Vagina (tissue), 2 donors: ENCODE data around the gene NPS. TPM values are rescaled to one million over a fixed set of nuclear protein-coding genes. Genes with fewer than 3 reads are reported as not detected.

ENCODE experiments used
- DNase-seq, 2 donors: peaks; one replicate each; pipeline ENCODE4 v3.0.0-alpha.2; 2017; ENCODE audit errors: extremely low spot score in 2 of 2
- H3K27ac ChIP-seq: fragments of 200-600 bp; sonication (generic); one replicate; pipeline ENCODE4 v1.5.1; 2019
- H3K27me3 ChIP-seq: fragments of 200-600 bp; sonication (generic); one replicate; pipeline ENCODE4 v1.5.1; 2019
- H3K36me3 ChIP-seq, 2 donors: fragments of 200-600 bp; sonication (generic); one replicate each; pipeline ENCODE4 v1.5.1; 2017 to 2019
- H3K4me1 ChIP-seq: fragments of 200-600 bp; sonication (generic); one replicate; pipeline ENCODE4 v1.5.1; 2019
- H3K4me3 ChIP-seq, 2 donors: fragments of 200-600 bp; sonication (generic); 1 replicate in 1 of 2; 2 replicates in 1 of 2; pipeline ENCODE4 v1.5.1; 2016 to 2019
- H3K9me3 ChIP-seq: fragments of 200-600 bp; sonication (generic); one replicate; pipeline ENCODE4 v1.5.1; 2019
- CTCF ChIP-seq, 3 experiments: fragments of 450-650 bp in 2 of 3; fragments of 200-600 bp in 1 of 3; sonication (generic) in 1 of 3; IDR thresholded peaks; one replicate each; pipeline ENCODE4 v1.5.1; 2017 to 2019; ENCODE audit warnings: antibody characterized with exemption in 3 of 3, mild to moderate bottlenecking in 2 of 3, moderate library complexity in 2 of 3
- POLR2A ChIP-seq, 2 donors: fragments of 450-650 bp; IDR thresholded peaks; one replicate each; pipeline ENCODE4 v1.6.1; 2017; ENCODE audit warnings: antibody characterized with exemption in 2 of 2, mild to moderate bottlenecking in 2 of 2, moderate library complexity in 2 of 2
- POLR2AphosphoS5 ChIP-seq, 2 donors: sonication (generic); formaldehyde crosslinking; IDR thresholded peaks; one replicate each; pipeline ENCODE4 v1.9.0; 2017; ENCODE audit warnings: antibody characterized with exemption in 2 of 2, mild to moderate bottlenecking in 2 of 2, low read depth in 1 of 2; ENCODE audit not compliant: insufficient read depth in 1 of 2
- intact Hi-C: fragments of 100-400 bp; cut with DNase I; formaldehyde crosslinking; loops from one replicate; pipeline ENCODE4 v1.15.1; 2023
- total RNA-seq: library from RNA; depleted of rRNA; stranded (reverse); fragments of >200 nt; gene quantifications from one replicate; pipeline ENCODE4 v1.2.3, GENCODE V29; 2016

The NPS gene
- total RNA-seq, 1 donor from 2014 or later: not detected

DNA sequence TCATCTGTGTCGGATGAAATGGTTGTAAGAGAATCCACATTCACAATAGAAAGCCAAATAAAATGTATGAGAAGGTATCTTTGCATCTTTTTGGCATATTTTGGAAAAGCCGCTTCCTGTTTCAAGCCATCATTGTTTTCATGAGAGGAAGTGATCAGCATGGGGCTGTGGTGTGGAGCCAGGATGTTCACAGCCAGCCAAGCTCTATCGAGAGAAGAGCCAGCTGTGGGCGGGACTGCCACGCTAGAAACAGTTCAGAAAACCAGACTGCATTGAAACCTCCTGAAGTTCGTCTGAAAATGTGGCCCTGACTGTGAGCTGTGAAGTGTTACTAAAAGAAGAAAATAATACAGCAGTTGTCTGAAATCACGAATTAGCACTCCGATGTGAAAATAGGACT lies 21.2 kb upstream of the NPS start:
- Histone ChIP-seq H3K4me1 (no peaks in the 10 kb centered on the region), H3K27me3 (no peaks in the 10 kb centered on the region), H3K4me3 (no peak overlapping the region), H3K36me3 (no peaks in the 10 kb centered on the region), H3K9me3 (no peaks in the 10 kb centered on the region), H3K27ac (no peak overlapping the region)
- TF ChIP-seq POLR2A (IDR thresholded peaks at IDR 0.05) (no peak), POLR2AphosphoS5 (IDR thresholded peaks at IDR 0.05; ENCODE audit: insufficient read depth in 1 of 2, low read depth in 1 of 2) (no peak), CTCF (IDR thresholded peaks at IDR 0.05) (no peak)
- no peak for DNase-seq
- intact Hi-C loops: no loop called here

- DNase-seq: no peak
- H3K4me1 ChIP-seq: no peaks in the 10 kb centered on the region
- TF ChIP-seq POLR2AphosphoS5 (IDR thresholded peaks at IDR 0.05; ENCODE audit: insufficient read depth in 1 of 2, low read depth in 1 of 2) (no peak), CTCF (IDR thresholded peaks at IDR 0.05) (no peak), POLR2A (IDR thresholded peaks at IDR 0.05) (no peak)
- H3K27me3 ChIP-seq: no peaks in the 10 kb centered on the region
- no peak overlapping the region for H3K4me3 ChIP-seq
- no peak overlapping the region for H3K27ac ChIP-seq
- intact Hi-C loops: no loop called here
- no peaks in the 10 kb centered on the region for H3K36me3 ChIP-seq
- H3K9me3 ChIP-seq: no peaks in the 10 kb centered on the region
These were observed 16.9 kb upstream of the NPS start for GRCh38 chr10:127532193-127532592.

DNA sequence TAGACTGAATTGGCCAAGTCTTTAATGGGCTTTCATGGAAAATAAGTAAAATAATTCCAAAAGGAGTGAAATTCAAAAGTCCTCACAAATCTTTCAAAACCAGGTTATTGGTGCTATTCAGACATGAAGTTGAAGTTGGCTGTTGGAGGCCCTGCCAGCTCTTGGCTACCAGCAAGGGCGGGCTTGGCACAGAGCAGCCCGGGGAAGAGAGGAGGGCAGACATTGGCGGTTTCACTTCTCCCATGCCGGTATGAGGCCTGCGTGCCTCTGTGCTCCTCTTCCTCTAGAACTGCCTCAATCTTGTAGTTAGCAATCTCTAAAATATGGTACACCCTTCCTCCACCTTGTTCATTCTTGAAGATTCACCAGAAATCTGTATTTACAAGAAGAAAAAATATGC lies 16.4 kb upstream of the NPS start:
- H3K4me3 ChIP-seq: no peak overlapping the region
- no peaks in the 10 kb centered on the region for H3K36me3 ChIP-seq
- intact Hi-C loops: no loop called here
- no peaks in the 10 kb centered on the region for H3K4me1 ChIP-seq
- no peak for DNase-seq
- no peaks in the 10 kb centered on the region for H3K9me3 ChIP-seq
- no peaks in the 10 kb centered on the region for H3K27me3 ChIP-seq
- TF ChIP-seq CTCF (IDR thresholded peaks at IDR 0.05) (no peak), POLR2A (IDR thresholded peaks at IDR 0.05) (no peak), POLR2AphosphoS5 (IDR thresholded peaks at IDR 0.05; ENCODE audit: insufficient read depth in 1 of 2, low read depth in 1 of 2) (no peak)
- no peak overlapping the region for H3K27ac ChIP-seq

GRCh38 chr10:127534074-127534473 lies 15.0 kb upstream of the NPS start:
- Histone ChIP-seq H3K9me3 (no peaks in the 10 kb centered on the region), H3K4me1 (no peaks in the 10 kb centered on the region), H3K4me3 (no peak overlapping the region), H3K27me3 (no peaks in the 10 kb centered on the region), H3K36me3 (no peaks in the 10 kb centered on the region), H3K27ac (no peak overlapping the region)
- no peak for TF ChIP-seq POLR2AphosphoS5 (IDR thresholded peaks at IDR 0.05; ENCODE audit: insufficient read depth in 1 of 2, low read depth in 1 of 2)
- TF ChIP-seq CTCF (IDR thresholded peaks at IDR 0.05): no peak
- TF ChIP-seq POLR2A (IDR thresholded peaks at IDR 0.05): no peak
- no peak for DNase-seq
- intact Hi-C loops: no loop called here

- H3K36me3 ChIP-seq: no peaks in the 10 kb centered on the region
- intact Hi-C loops: no loop called here
- TF ChIP-seq CTCF (IDR thresholded peaks at IDR 0.05): no peak
- TF ChIP-seq POLR2AphosphoS5 (IDR thresholded peaks at IDR 0.05; ENCODE audit: insufficient read depth in 1 of 2, low read depth in 1 of 2): no peak
- TF ChIP-seq POLR2A (IDR thresholded peaks at IDR 0.05): no peak
- H3K9me3 ChIP-seq: no peaks in the 10 kb centered on the region
- H3K4me3 ChIP-seq: no peak overlapping the region
- DNase-seq: no peak
- no peaks in the 10 kb centered on the region for H3K4me1 ChIP-seq
- no peak overlapping the region for H3K27ac ChIP-seq
- no peaks in the 10 kb centered on the region for H3K27me3 ChIP-seq
These were observed 14.6 kb upstream of the NPS start for GRCh38 chr10:127534496-127534895.
